Mucosa of rectum (tissue), 2 donors: ENCODE measurements around the gene IRAK1BP1.
"Not testable (repeated sequence)": the region's sequence is repeated elsewhere in the genome, so short reads cannot be mapped to it uniquely, and the experiment has no call there.

Source experiments
- H3K27ac ChIP-seq, 2 donors: one replicate each; pipeline ENCODE4 v1.7.0; 2013; ENCODE audit warnings: inconsistent platforms in 2 of 2, low read depth in 2 of 2, low read length in 2 of 2
- H3K27me3 ChIP-seq, 2 donors: one replicate each; pipeline ENCODE4 v1.7.0; 2013; ENCODE audit warnings: low read length in 2 of 2; ENCODE audit not compliant: control insufficient read depth in 2 of 2, insufficient read depth in 2 of 2
- H3K36me3 ChIP-seq, 2 donors: one replicate each; pipeline ENCODE4 v1.7.0; 2013; ENCODE audit warnings: low read length in 2 of 2; ENCODE audit not compliant: control insufficient read depth in 2 of 2, insufficient read depth in 2 of 2
- H3K4me1 ChIP-seq, 2 donors: one replicate each; pipeline ENCODE4 v1.7.0; 2013; ENCODE audit warnings: low read length in 2 of 2, mild to moderate bottlenecking in 1 of 2; ENCODE audit not compliant: control insufficient read depth in 2 of 2, insufficient read depth in 2 of 2
- H3K4me3 ChIP-seq, 2 donors: one replicate each; pipeline ENCODE4 v1.7.0; 2013; ENCODE audit warnings: low read length in 2 of 2
- H3K9ac ChIP-seq, 2 donors: one replicate each; pipeline ENCODE4 v1.7.0; 2013; ENCODE audit warnings: low read length in 2 of 2, low read depth in 1 of 2, mild to moderate bottlenecking in 1 of 2
- H3K9me3 ChIP-seq, 2 donors: one replicate each; pipeline ENCODE4 v1.7.0; 2013; ENCODE audit warnings: low read length in 2 of 2; ENCODE audit not compliant: control insufficient read depth in 2 of 2
- donor health status: healthy.
- donor health status: Normal muscosa, but diverticular disease.

The IRAK1BP1 gene

GRCh38 chr6:78875505-78875904 lies 8.2 kb downstream of the IRAK1BP1 start:
- Histone ChIP-seq H3K4me1 (no peaks in the 10 kb centered on the region), H3K27me3 (no peaks in the 10 kb centered on the region), H3K36me3 (no peaks in the 10 kb centered on the region), H3K9ac (no peak overlapping the region), H3K27ac (no peak overlapping the region), H3K4me3 (no peak overlapping the region), H3K9me3 (no peaks in the 10 kb centered on the region)

- Histone ChIP-seq H3K4me1 (no peaks in the 10 kb centered on the region), H3K36me3 (no peaks in the 10 kb centered on the region), H3K9ac (no peak overlapping the region), H3K27ac (no peak overlapping the region), H3K9me3 (no peaks in the 10 kb centered on the region), H3K4me3 (no peak overlapping the region), H3K27me3 (no peaks in the 10 kb centered on the region)
Observed at GRCh38 chr6:78883651-78884050, 16.3 kb downstream of the IRAK1BP1 start.

- not testable (repeated sequence) for H3K4me1 ChIP-seq, H3K36me3 ChIP-seq, H3K4me3 ChIP-seq, H3K9ac ChIP-seq, H3K27ac ChIP-seq, H3K27me3 ChIP-seq, H3K9me3 ChIP-seq
Observed at GRCh38 chr6:78889901-78890300, 22.6 kb downstream of the IRAK1BP1 start.

- Histone ChIP-seq H3K36me3 (peaks cover 0 to 6% of the 10 kb centered on the region in 2 donors), H3K27ac (no peak overlapping the region), H3K27me3 (no peaks in the 10 kb centered on the region), H3K9me3 (no peaks in the 10 kb centered on the region), H3K4me1 (no peaks in the 10 kb centered on the region), H3K9ac (no peak overlapping the region), H3K4me3 (no peak overlapping the region)
Observed at GRCh38 chr6:78896227-78896626, 28.9 kb downstream of the IRAK1BP1 start.

GRCh38 chr6:78908621-78909020 lies 41.3 kb downstream of the IRAK1BP1 start:
- no peak overlapping the region for H3K9ac ChIP-seq

GRCh38 chr6:78909391-78909790 lies 42.0 kb downstream of the IRAK1BP1 start:
- Histone ChIP-seq H3K4me1 (peaks cover 4 to 8% of the 10 kb centered on the region in 2 donors), H3K9ac (no peak overlapping the region), H3K27ac (no peak overlapping the region), H3K27me3 (peaks cover 0 to 4% of the 10 kb centered on the region in 2 donors), H3K36me3 (no peaks in the 10 kb centered on the region), H3K4me3 (no peak overlapping the region), H3K9me3 (no peaks in the 10 kb centered on the region)

More at GRCh38 chr6:78908621-78909020, 41.3 kb downstream of the IRAK1BP1 start:
- H3K4me1 ChIP-seq = peaks cover 4 to 8% of the 10 kb centered on the region in 2 donors
- no peaks in the 10 kb centered on the region for H3K36me3 ChIP-seq
- peaks cover 0 to 4% of the 10 kb centered on the region in 2 donors for H3K27me3 ChIP-seq
- no peak overlapping the region for H3K4me3 ChIP-seq
- H3K9me3 ChIP-seq = no peaks in the 10 kb centered on the region
- no peak overlapping the region for H3K27ac ChIP-seq

GRCh38 chr6:78910010-78910409 lies 42.7 kb downstream of the IRAK1BP1 start:
- peaks cover 4 to 8% of the 10 kb centered on the region in 2 donors for H3K4me1 ChIP-seq
- no peaks in the 10 kb centered on the region for H3K9me3 ChIP-seq
- peaks cover 0 to 4% of the 10 kb centered on the region in 2 donors for H3K27me3 ChIP-seq
- peak overlapping the region in 1 of 2 donors; percentile 70 for H3K4me3 ChIP-seq
- H3K9ac ChIP-seq = no peak overlapping the region
- H3K36me3 ChIP-seq = no peaks in the 10 kb centered on the region
- no peak overlapping the region for H3K27ac ChIP-seq

GRCh38 chr6:78910591-78911171 lies 43.3 kb downstream of the IRAK1BP1 start:
- H3K9ac ChIP-seq = peak overlapping the region in 1 of 2 donors; percentile 8
- H3K4me1 ChIP-seq = peaks cover 4 to 8% of the 10 kb centered on the region in 2 donors
- H3K27ac ChIP-seq = no peak overlapping the region
- H3K4me3 ChIP-seq = peak overlapping the region; percentile 62 to 70
- no peaks in the 10 kb centered on the region for H3K36me3 ChIP-seq
- peaks cover 0 to 4% of the 10 kb centered on the region in 2 donors for H3K27me3 ChIP-seq
- no peaks in the 10 kb centered on the region for H3K9me3 ChIP-seq

- Histone ChIP-seq H3K4me3 (peak overlapping the region; percentile 62 to 70), H3K27ac (no peak overlapping the region)
Observed at GRCh38 chr6:78911218-78911940, 44.0 kb downstream of the IRAK1BP1 start.

GRCh38 chr6:78916411-78916810 lies 49.1 kb downstream of the IRAK1BP1 start:
- Histone ChIP-seq H3K9ac (no peak overlapping the region), H3K27ac (no peak overlapping the region), H3K9me3 (no peaks in the 10 kb centered on the region), H3K36me3 (no peaks in the 10 kb centered on the region), H3K27me3 (no peaks in the 10 kb centered on the region), H3K4me1 (no peaks in the 10 kb centered on the region), H3K4me3 (no peak overlapping the region)

More at GRCh38 chr6:78911218-78911940, 44.0 kb downstream of the IRAK1BP1 start:
- Histone ChIP-seq H3K36me3 (no peaks in the 10 kb centered on the region), H3K27me3 (peaks cover 0 to 4% of the 10 kb centered on the region in 2 donors), H3K4me1 (peaks cover 4 to 8% of the 10 kb centered on the region in 2 donors), H3K9me3 (no peaks in the 10 kb centered on the region), H3K9ac (no peak overlapping the region)
